MCF 10A (cell line): ENCODE data around the gene EXOSC7. TPM values are rescaled to one million over a fixed set of nuclear protein-coding genes. Genes with fewer than 3 reads are reported as not detected.

Experiments used
- BruUV-seq: library from RNA; stranded (reverse); fragments of 400-500 nt; replicated peaks from 2 replicates; lab custom pipeline; 2021; lab: Mats Ljungman, UMichigan
- CTCF ChIA-PET: fragments of 300-600 bp; sonication (Branson Sonifier 250); formaldehyde crosslinking; extraction: SDS; loops from one replicate; lab custom pipeline; 2021; ENCODE audit warnings: antibody characterized with exemption, inconsistent platforms; lab: Yijun Ruan, JAX
- POLR2A ChIA-PET: fragments of 300-600, 350-650 bp; sonication (Branson Sonifier 250); formaldehyde crosslinking; extraction: SDS; loops from one replicate; lab custom pipeline; 2020; ENCODE audit warnings: antibody characterized with exemption, inconsistent platforms; lab: Yijun Ruan, JAX
- DNase-seq: peaks from one replicate; pipeline ENCODE4 v3.0.0-alpha.2; 2018; ENCODE audit not compliant: unreplicated experiment
- H3K27ac Mint-ChIP-seq: one replicate; pipeline ENCODE4 v1.8.0; 2022; ENCODE audit warnings: mild to moderate bottlenecking, low read depth, mixed read lengths; ENCODE audit not compliant: unreplicated experiment
- H3K27me3 Mint-ChIP-seq: one replicate; pipeline ENCODE4 v1.8.0; 2022; ENCODE audit warnings: mixed read lengths; ENCODE audit not compliant: insufficient read depth, unreplicated experiment
- H3K36me3 Mint-ChIP-seq: one replicate; pipeline ENCODE4 v1.8.0; 2022; ENCODE audit warnings: mild to moderate bottlenecking, moderate library complexity, mixed read lengths; ENCODE audit not compliant: insufficient read depth, unreplicated experiment
- H3K4me1 Mint-ChIP-seq: one replicate; pipeline ENCODE4 v1.8.0; 2022; ENCODE audit warnings: mixed read lengths; ENCODE audit not compliant: insufficient read depth, unreplicated experiment
- H3K4me3 Mint-ChIP-seq: one replicate; pipeline ENCODE4 v1.8.0; 2022; ENCODE audit warnings: mild to moderate bottlenecking, moderate library complexity, mixed read lengths; ENCODE audit not compliant: unreplicated experiment
- H3K9me3 Mint-ChIP-seq: one replicate; pipeline ENCODE4 v1.8.0; 2022; ENCODE audit warnings: mixed read lengths; ENCODE audit not compliant: unreplicated experiment
- CTCF ChIP-seq: fragments of 200-600 bp; IDR thresholded peaks from one replicate; pipeline ENCODE4 v1.8.0; 2022; ENCODE audit warnings: antibody characterized with exemption, mild to moderate bottlenecking; ENCODE audit not compliant: unreplicated experiment
- intact Hi-C: fragments of 100-400 bp; cut with micrococcal nuclease; formaldehyde crosslinking; loops from 2 replicates; pipeline ENCODE4 v1.14.1; 2022
- total RNA-seq: library from RNA; stranded (reverse); gene quantifications from 2 replicates; pipeline ENCODE4 v1.2.3, GENCODE V29; 2022

The EXOSC7 gene
- total RNA-seq, 1 experiment from 2014 or later = 73.3 TPM

DNA sequence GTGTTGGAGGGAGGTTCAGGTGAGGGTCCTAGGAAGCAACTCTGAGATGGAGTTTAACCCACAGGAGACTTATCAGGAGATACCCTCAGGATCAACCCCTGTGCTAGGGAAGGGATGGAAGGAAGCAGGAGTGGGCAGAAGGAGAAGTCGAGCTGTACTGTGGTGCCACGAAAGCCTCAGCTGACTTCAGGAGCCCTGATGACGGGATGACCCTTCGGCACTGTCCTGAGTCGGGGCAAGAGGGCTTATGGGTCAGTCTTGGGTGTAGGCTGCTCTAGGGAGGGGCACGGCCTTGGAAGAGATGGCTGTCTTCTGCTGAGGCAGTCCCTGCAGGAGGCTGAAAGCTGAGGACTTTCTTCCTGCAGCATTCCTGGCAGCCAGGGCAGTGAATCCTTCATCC is 57.7 kb downstream of the EXOSC7 start:
- Mint-ChIP-seq H3K9me3 (no peaks in the 10 kb centered on the region), H3K36me3 (no peaks in the 10 kb centered on the region), H3K4me1 (no peaks in the 10 kb centered on the region), H3K27me3 (no peaks in the 10 kb centered on the region), H3K27ac (no peak overlapping the region), H3K4me3 (no peak overlapping the region)
- CTCF ChIA-PET = interaction anchor here (0.6 to 4.8 kb wide), 4 partner anchors 35 to 466 kb away, joined by 3 to 23 read pairs (median 4); no protein-coding TSS in a partner anchor
- no peak for TF ChIP-seq CTCF
- intact Hi-C loops = no loop called here
- no peak for DNase-seq
- POLR2A ChIA-PET = no interaction called here
- BruUV-seq = no TSS peak

GRCh38 chr3:45034612-45035252 is 58.7 kb downstream of the EXOSC7 start:
- H3K9me3 Mint-ChIP-seq = no peaks in the 10 kb centered on the region
- no peak for DNase-seq
- intact Hi-C loops = loop anchor here (5.0 kb wide), 1 partner anchor 903 kb away; no protein-coding TSS in a partner anchor
- H3K4me3 Mint-ChIP-seq = no peak overlapping the region
- CTCF ChIA-PET = interaction anchor here (0.7 to 4.8 kb wide), 6 partner anchors 112 to 465 kb away, joined by 3 to 23 read pairs (median 4); partner anchors contain the start of gene CDCP1
- TF ChIP-seq CTCF = no peak
- H3K36me3 Mint-ChIP-seq = no peaks in the 10 kb centered on the region
- H3K27me3 Mint-ChIP-seq = no peaks in the 10 kb centered on the region
- H3K4me1 Mint-ChIP-seq = no peaks in the 10 kb centered on the region
- POLR2A ChIA-PET = no interaction called here
- no TSS peak for BruUV-seq
- H3K27ac Mint-ChIP-seq = no peak overlapping the region

- Mint-ChIP-seq H3K4me3 (no peak overlapping the region), H3K4me1 (peaks cover 3% of the 10 kb centered on the region), H3K27me3 (no peaks in the 10 kb centered on the region), H3K36me3 (no peaks in the 10 kb centered on the region), H3K27ac (no peak overlapping the region), H3K9me3 (no peaks in the 10 kb centered on the region)
- TF ChIP-seq CTCF = no peak
- ChIA-PET CTCF (interaction anchor here (0.6 to 11.2 kb wide), 9 partner anchors 29 to 903 kb away, joined by 3 to 368 read pairs (median 4); no protein-coding TSS in a partner anchor), POLR2A (no interaction called here)
- no peak for DNase-seq
- intact Hi-C loops = loop anchor here (2.0 to 5.0 kb wide), 3 partner anchors 463 to 1043 kb away; no protein-coding TSS in a partner anchor
- no TSS peak for BruUV-seq
Measured at GRCh38 chr3:45035441-45036301, 59.6 kb downstream of the EXOSC7 start.
